K562 (cell line): ENCODE measurements around the gene TPX2. TPM values are rescaled to one million over a fixed set of nuclear protein-coding genes. Genes with fewer than 3 reads are reported as not detected.

Source experiments
- ATF2 ChIP-seq: sonication (generic); formaldehyde crosslinking; IDR thresholded peaks from 2 replicates; pipeline ENCODE4 v1.8.1; 2022; ENCODE audit warnings: missing genetic modification reagents
- BMI1 ChIP-seq: fragments of 150-350 bp; IDR thresholded peaks from 2 replicates; pipeline ENCODE4 v1.6.1; 2014; ENCODE audit warnings: low read length
- ETV5 ChIP-seq: sonication (generic); formaldehyde crosslinking; IDR thresholded peaks from 2 replicates; pipeline ENCODE4 v1.4.0; 2020; ENCODE audit warnings: low read depth, mild to moderate bottlenecking, missing genetic modification reagents
- HDAC2 ChIP-seq: fragments of 450-650 bp; IDR thresholded peaks from 2 replicates; pipeline ENCODE4 v1.6.1; 2016; ENCODE audit warnings: mild to moderate bottlenecking
- HNRNPK ChIP-seq: fragments of 200-400 bp; formaldehyde crosslinking; IDR thresholded peaks from one replicate; pipeline ENCODE4 v1.6.1; 2018; ENCODE audit warnings: mild to moderate bottlenecking, low read depth, low read length; ENCODE audit not compliant: poor library complexity, severe bottlenecking
- HNRNPLL ChIP-seq: fragments of 200-400 bp; formaldehyde crosslinking; IDR thresholded peaks from 2 replicates; pipeline ENCODE4 v1.6.1; 2017; ENCODE audit warnings: low read length, low read depth, mild to moderate bottlenecking; ENCODE audit not compliant: poor library complexity, severe bottlenecking
- IRF9 ChIP-seq: fragments of 450-650 bp; IDR thresholded peaks from 2 replicates; pipeline ENCODE4 v1.6.1; 2016; ENCODE audit warnings: missing biosample characterization, missing genetic modification characterization
- KLF13 ChIP-seq: fragments of 450-650 bp; IDR thresholded peaks from 2 replicates; pipeline ENCODE4 v1.6.1; 2016; ENCODE audit warnings: missing genetic modification characterization, low read depth, mild to moderate bottlenecking, missing compliant biosample characterization, moderate library complexity, borderline replicate concordance
- NR4A1 ChIP-seq, 2 experiments: fragments of 250-450 bp in 1 of 2; fragments of 450-650 bp in 1 of 2; sonication (Bioruptor Pico) in 1 of 2; IDR thresholded peaks; 2 replicates each; pipeline versions ENCODE4 v1.4.0 to v1.6.1; 2016 to 2020; ENCODE audit warnings: mild to moderate bottlenecking in 2 of 2, missing compliant biosample characterization in 1 of 2, missing genetic modification characterization in 1 of 2, moderate library complexity in 1 of 2
- PCBP2 ChIP-seq: fragments of 200-400 bp; formaldehyde crosslinking; IDR thresholded peaks from 2 replicates; pipeline ENCODE4 v1.6.1; 2018; ENCODE audit warnings: low read length, low read depth, mild to moderate bottlenecking, moderate library complexity; ENCODE audit not compliant: poor library complexity, severe bottlenecking
- RBM14 ChIP-seq: fragments of 200-400 bp; formaldehyde crosslinking; IDR thresholded peaks from 2 replicates; pipeline ENCODE4 v1.6.1; 2018; ENCODE audit warnings: low read depth, mild to moderate bottlenecking, low read length, moderate library complexity, borderline replicate concordance; ENCODE audit not compliant: insufficient read depth
- SRSF7 ChIP-seq: fragments of 200-400 bp; formaldehyde crosslinking; optimal IDR thresholded peaks from 2 replicates; pipeline ENCODE3; 2017; ENCODE audit warnings: mild to moderate bottlenecking, low read depth, low read length
- STAG1 ChIP-seq: sonication (generic); formaldehyde crosslinking; IDR thresholded peaks from 2 replicates; pipeline ENCODE4 v1.5.0; 2020; ENCODE audit warnings: missing genetic modification reagents, borderline replicate concordance
- TFAM ChIP-seq: fragments of 250-450 bp; sonication (Bioruptor Pico); conservative IDR thresholded peaks from 2 replicates; pipeline ENCODE4 v1.5.0; 2021; ENCODE audit warnings: mild to moderate bottlenecking, moderate library complexity
- THRB ChIP-seq: fragments of 450-650 bp; formaldehyde crosslinking; conservative IDR thresholded peaks from 2 replicates; pipeline ENCODE4 v1.4.0; 2022; ENCODE audit warnings: mild to moderate bottlenecking, missing genetic modification characterization
- TSC22D4 ChIP-seq: fragments of 450-650 bp; IDR thresholded peaks from 2 replicates; pipeline ENCODE4 v1.6.1; 2016; ENCODE audit warnings: missing genetic modification characterization, missing biosample characterization, control low read depth
- ZNF146 ChIP-seq: IDR thresholded peaks from one replicate; pipeline ENCODE4 v1.6.1; 2018; ENCODE audit warnings: missing compliant biosample characterization; ENCODE audit not compliant: unreplicated experiment
- ZNF316 ChIP-seq: fragments of 450-650 bp; IDR thresholded peaks from 2 replicates; pipeline ENCODE4 v1.6.1; 2016
- ZNF696 ChIP-seq: fragments of 250-450 bp; sonication (Bioruptor Pico); conservative IDR thresholded peaks from 2 replicates; pipeline ENCODE4 v1.4.0; 2020; ENCODE audit warnings: mild to moderate bottlenecking, moderate library complexity
- polyA plus RNA-seq, 8 experiments: library from polyadenylated mRNA; depleted of rRNA in 4 of 8; stranded (reverse) in 5 of 8; unstranded in 3 of 8; fragments of >200 nt; fragmentation: Nextera tagmentation in 2 of 8; fragmentation: Illumina TruSeq in 1 of 8; extraction: Ambion mirVana in 2 of 8; extraction: Trizol in 1 of 8; gene quantifications; 2 replicates each; pipeline versions ENCODE4 v1.2.1 to v1.2.3, GENCODE V29; 2011 to 2014; ENCODE audit warnings: inconsistent platforms in 1 of 8, missing spikeins in 1 of 8
- total RNA-seq, 7 experiments: library from RNA; depleted of rRNA in 6 of 7; stranded (reverse); fragments of >200 nt in 6 of 7; fragmentation: Illumina TruSeq in 2 of 7; extraction: Trizol in 2 of 7; gene quantifications; 2 replicates each; pipeline versions ENCODE4 v1.2.1 to v1.2.3, GENCODE V29; 2011 to 2021; ENCODE audit warnings: low replicate concordance in 1 of 7

Gene TPX2
- total and polyA plus RNA-seq, 9 of the 15 experiments (the other 6 are each of a cell fraction or from before 2014, with no cell fraction given), result 48.0 to 241 (median 133) TPM

GRCh38 chr20:31698803-31699718 lies 40.0 kb upstream of the TPX2 start (continued):
- TF ChIP-seq STAG1 (no peak), BMI1 (no peak), IRF9 (tag) (no peak), KLF13 (tag) (no peak), ZNF316 (peak; percentile 62), ZNF146 (CRISPR knock-in tag) (no peak), ETV5 (no peak), TFAM (CRISPR knock-in tag) (no peak), RBM14 (no peak), SRSF7 (no peak), HNRNPLL (no peak), ZNF696 (CRISPR knock-in tag) (no peak), ATF2 (CRISPR knock-in tag) (no peak), TSC22D4 (tag) (no peak), NR4A1 (CRISPR knock-in tag; IDR thresholded peaks at IDR 0.05) (no peak), NR4A1 (tag; IDR thresholded peaks at IDR 0.05) (no peak), PCBP2 (no peak), HDAC2 (no peak), THRB (CRISPR knock-in tag) (no peak), HNRNPK (no peak)
